Neural progenitor cell (in vitro differentiated cells): ENCODE results near the gene SIPA1L3. TPM values are rescaled to one million over a fixed set of nuclear protein-coding genes. Genes with fewer than 3 reads are reported as not detected.

Experiments used
- DNase-seq: peaks from one replicate; pipeline ENCODE4 v3.0.0-alpha.2; 2016; ENCODE audit warnings: low spot score
- H2AFZ ChIP-seq: fragments of 200-600 bp; sonication (generic); replicated peaks from 2 replicates; pipeline ENCODE4 v1.6.1; 2016; ENCODE audit warnings: antibody characterized with exemption
- H3F3A ChIP-seq: fragments of 200-600 bp; sonication (generic); 2 replicates; pipeline ENCODE4 v1.6.1; 2016; ENCODE audit warnings: antibody characterized with exemption, low read depth
- H3K27ac ChIP-seq: fragments of 200-600 bp; sonication (generic); 2 replicates; pipeline ENCODE4 v1.5.1; 2016; ENCODE audit warnings: mild to moderate bottlenecking
- H3K27me3 ChIP-seq: fragments of 200-600 bp; sonication (generic); 2 replicates; pipeline ENCODE4 v1.6.1; 2016; ENCODE audit warnings: mild to moderate bottlenecking, moderate library complexity
- H3K36me3 ChIP-seq: fragments of 200-600 bp; sonication (generic); 2 replicates; pipeline ENCODE4 v1.5.1; 2016
- H3K4me1 ChIP-seq: fragments of 200-600 bp; sonication (generic); 2 replicates; pipeline ENCODE4 v1.6.1; 2016; ENCODE audit warnings: mixed run types
- H3K4me2 ChIP-seq: fragments of 200-600 bp; sonication (generic); 2 replicates; pipeline ENCODE4 v1.6.1; 2016
- H3K4me3 ChIP-seq: fragments of 200-600 bp; sonication (generic); 2 replicates; pipeline ENCODE4 v1.5.1; 2016
- H3K79me2 ChIP-seq: fragments of 200-600 bp; sonication (generic); 2 replicates; pipeline ENCODE4 v1.6.1; 2016; ENCODE audit warnings: low read depth
- H3K9ac ChIP-seq: fragments of 200-600 bp; sonication (generic); 2 replicates; pipeline ENCODE4 v1.6.1; 2016
- H3K9me3 ChIP-seq: fragments of 200-600 bp; sonication (generic); 2 replicates; pipeline ENCODE4 v1.5.1; 2016; ENCODE audit warnings: low read depth
- H4K20me1 ChIP-seq: fragments of 200-600 bp; sonication (generic); 2 replicates; pipeline ENCODE4 v1.6.1; 2016; ENCODE audit warnings: low read depth
- H3K27ac Mint-ChIP-seq: 3 replicates; pipeline ENCODE4 v1.8.0; 2021; ENCODE audit warnings: mixed read lengths
- H3K27me3 Mint-ChIP-seq: 2 replicates; pipeline ENCODE4 v1.8.0; 2022; ENCODE audit warnings: low read depth, mild to moderate bottlenecking, inconsistent platforms, moderate library complexity, mixed read lengths; ENCODE audit not compliant: insufficient read depth
- H3K36me3 Mint-ChIP-seq: 3 replicates; pipeline ENCODE4 v1.8.0; 2021; ENCODE audit warnings: mixed read lengths
- H3K4me1 Mint-ChIP-seq: 3 replicates; pipeline ENCODE4 v1.8.0; 2021; ENCODE audit warnings: mixed read lengths
- H3K4me3 Mint-ChIP-seq: 3 replicates; pipeline ENCODE4 v1.8.0; 2021; ENCODE audit warnings: mild to moderate bottlenecking, moderate library complexity, mixed read lengths
- H3K9me3 Mint-ChIP-seq: 3 replicates; pipeline ENCODE4 v1.8.0; 2020; ENCODE audit warnings: mixed read lengths
- CTCF ChIP-seq: fragments of 200-600 bp; sonication (generic); IDR thresholded peaks from 2 replicates; pipeline ENCODE4 v1.5.1; 2017; ENCODE audit warnings: antibody characterized with exemption, mild to moderate bottlenecking
- EZH2 ChIP-seq: fragments of 200-600 bp; sonication (generic); IDR thresholded peaks from 2 replicates; pipeline ENCODE4 v1.6.1; 2017; ENCODE audit warnings: antibody characterized with exemption, mild to moderate bottlenecking, moderate library complexity
- EZH2phosphoT487 ChIP-seq: fragments of 200-600 bp; sonication (generic); IDR thresholded peaks from 2 replicates; pipeline ENCODE4 v1.6.1; 2017; ENCODE audit warnings: antibody characterized with exemption
- total RNA-seq: library from RNA; depleted of rRNA; stranded (reverse); fragments of >200 nt; gene quantifications from 2 replicates; pipeline ENCODE4 v1.2.3, GENCODE V29; 2015; ENCODE audit warnings: low replicate concordance

SIPA1L3 gene
- total RNA-seq, 1 donor from 2014 or later, result 19.2 TPM

- Mint-ChIP-seq H3K36me3 (peaks cover 26% of the 10 kb centered on the region), H3K9me3 (peaks cover 18% of the 10 kb centered on the region), H3K27me3 (no peaks in the 10 kb centered on the region), H3K4me3 (no peak overlapping the region), H3K27ac (no peak overlapping the region), H3K4me1 (no peaks in the 10 kb centered on the region)
- Histone ChIP-seq H3K4me1 (no peaks in the 10 kb centered on the region), H3K4me2 (no peak overlapping the region), H3K9ac (no peak overlapping the region), H3F3A (no peaks in the 10 kb centered on the region), H3K36me3 (no peaks in the 10 kb centered on the region), H2AFZ (no peak overlapping the region), H3K79me2 (no peaks in the 10 kb centered on the region), H3K27ac (no peak overlapping the region), H4K20me1 (no peaks in the 10 kb centered on the region), H3K9me3 (no peaks in the 10 kb centered on the region), H3K4me3 (no peak overlapping the region), H3K27me3 (no peaks in the 10 kb centered on the region)
- TF ChIP-seq CTCF, result no peak
- no peak for TF ChIP-seq EZH2phosphoT487
- no peak for TF ChIP-seq EZH2
- DNase-seq, result no peak
Measured at GRCh38 chr19:38125238-38125637, 218.2 kb downstream of the SIPA1L3 start.

DNA sequence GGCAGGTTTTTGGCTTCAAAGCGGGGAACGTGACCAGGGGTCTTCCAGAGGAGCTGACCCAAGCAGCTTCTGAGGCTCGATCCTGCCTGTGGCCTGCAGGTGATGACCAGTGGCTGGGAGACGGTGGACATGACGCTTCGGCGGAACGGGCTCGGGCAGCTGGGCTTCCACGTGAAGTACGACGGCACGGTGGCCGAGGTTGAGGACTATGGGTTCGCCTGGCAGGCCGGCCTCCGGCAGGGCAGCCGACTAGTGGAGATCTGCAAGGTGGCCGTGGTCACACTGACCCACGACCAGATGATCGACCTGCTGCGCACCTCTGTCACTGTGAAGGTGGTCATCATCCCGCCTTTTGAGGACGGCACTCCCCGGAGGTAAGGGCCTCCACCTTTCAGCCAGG is 223.4 kb downstream of the SIPA1L3 start:
- H3K27ac ChIP-seq, result no peak overlapping the region
- peaks cover 3% of the 10 kb centered on the region for H3K9me3 Mint-ChIP-seq
- no peak for DNase-seq
- H4K20me1 ChIP-seq, result no peaks in the 10 kb centered on the region
- H3K79me2 ChIP-seq, result no peaks in the 10 kb centered on the region
- H3K4me1 Mint-ChIP-seq, result peaks cover 4% of the 10 kb centered on the region
- H3K4me2 ChIP-seq, result no peak overlapping the region
- H3F3A ChIP-seq, result no peaks in the 10 kb centered on the region
- no peak for TF ChIP-seq EZH2
- no peak for TF ChIP-seq CTCF
- no peak for TF ChIP-seq EZH2phosphoT487
- no peak overlapping the region for H3K4me3 Mint-ChIP-seq
- no peaks in the 10 kb centered on the region for H3K4me1 ChIP-seq
- no peak overlapping the region for H2AFZ ChIP-seq
- peaks cover 2% of the 10 kb centered on the region for H3K27me3 Mint-ChIP-seq
- H3K27ac Mint-ChIP-seq, result no peak overlapping the region
- H3K36me3 Mint-ChIP-seq, result peaks cover 15% of the 10 kb centered on the region
- H3K9ac ChIP-seq, result no peak overlapping the region
- H3K36me3 ChIP-seq, result no peaks in the 10 kb centered on the region
- H3K9me3 ChIP-seq, result no peaks in the 10 kb centered on the region
- H3K27me3 ChIP-seq, result no peaks in the 10 kb centered on the region
- no peak overlapping the region for H3K4me3 ChIP-seq

DNA sequence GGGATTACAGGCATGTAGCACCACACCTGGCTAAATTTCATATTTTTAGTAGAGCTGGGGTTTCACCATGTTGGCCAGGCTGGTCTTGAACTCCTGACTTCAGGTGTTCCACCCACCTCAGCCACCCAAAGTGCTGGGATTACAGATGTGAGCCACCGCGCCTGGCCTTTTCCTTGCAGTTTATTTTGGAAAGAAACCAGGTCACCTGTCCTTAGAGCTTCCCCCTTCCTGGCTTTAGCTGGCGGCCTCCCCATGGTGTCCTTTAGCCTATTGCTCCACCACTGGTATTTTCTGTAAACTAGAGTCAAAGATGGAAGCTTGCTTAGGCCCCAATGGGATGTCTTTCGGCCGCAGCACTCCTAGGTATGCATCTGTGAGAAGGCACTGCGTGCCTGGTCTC is 225.8 kb downstream of the SIPA1L3 start:
- Mint-ChIP-seq H3K27ac (no peak overlapping the region), H3K27me3 (peaks cover 2% of the 10 kb centered on the region), H3K4me3 (no peak overlapping the region), H3K9me3 (no peaks in the 10 kb centered on the region), H3K4me1 (peaks cover 4% of the 10 kb centered on the region), H3K36me3 (peaks cover 12% of the 10 kb centered on the region)
- H3K4me3 ChIP-seq, result no peak overlapping the region
- H3K9me3 ChIP-seq, result no peaks in the 10 kb centered on the region
- TF ChIP-seq CTCF (no peak), EZH2phosphoT487 (no peak), EZH2 (no peak)
- no peak overlapping the region for H3K9ac ChIP-seq
- no peak overlapping the region for H3K27ac ChIP-seq
- H3K79me2 ChIP-seq, result no peaks in the 10 kb centered on the region
- H4K20me1 ChIP-seq, result no peaks in the 10 kb centered on the region
- no peaks in the 10 kb centered on the region for H3F3A ChIP-seq
- H3K4me1 ChIP-seq, result no peaks in the 10 kb centered on the region
- H3K27me3 ChIP-seq, result no peaks in the 10 kb centered on the region
- no peak overlapping the region for H3K4me2 ChIP-seq
- no peaks in the 10 kb centered on the region for H3K36me3 ChIP-seq
- H2AFZ ChIP-seq, result no peak overlapping the region
- DNase-seq, result no peak

DNA sequence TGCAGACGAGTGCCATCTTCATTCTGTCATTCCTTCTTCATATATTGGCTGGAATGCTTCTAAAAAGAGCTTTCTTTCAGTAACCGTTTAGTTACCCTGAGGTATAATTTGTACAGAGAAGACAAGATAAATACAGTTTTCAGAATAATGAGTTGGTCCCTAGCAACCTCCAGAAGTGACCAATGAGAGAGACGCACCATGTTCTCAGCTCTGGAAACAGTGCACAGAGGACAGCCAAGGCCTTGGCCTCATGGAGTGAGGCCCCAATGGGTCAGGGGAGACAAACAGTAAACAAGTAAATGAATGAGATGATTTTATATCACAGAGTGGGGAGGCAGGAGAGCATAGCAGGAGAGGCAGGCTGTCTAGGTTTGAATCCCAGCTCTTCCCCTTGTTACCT is 226.3 kb downstream of the SIPA1L3 start:
- H3K4me1 Mint-ChIP-seq, result peaks cover 4% of the 10 kb centered on the region
- Histone ChIP-seq H3K4me3 (no peak overlapping the region), H3F3A (no peaks in the 10 kb centered on the region), H3K36me3 (no peaks in the 10 kb centered on the region), H3K4me1 (no peaks in the 10 kb centered on the region), H3K9me3 (no peaks in the 10 kb centered on the region), H3K79me2 (no peaks in the 10 kb centered on the region), H3K27ac (no peak overlapping the region), H3K9ac (no peak overlapping the region), H3K27me3 (no peaks in the 10 kb centered on the region), H4K20me1 (no peaks in the 10 kb centered on the region), H3K4me2 (no peak overlapping the region), H2AFZ (no peak overlapping the region)
- DNase-seq, result no peak
- H3K9me3 Mint-ChIP-seq, result no peaks in the 10 kb centered on the region
- peaks cover 14% of the 10 kb centered on the region for H3K36me3 Mint-ChIP-seq
- H3K27ac Mint-ChIP-seq, result no peak overlapping the region
- peak overlapping the region; percentile 17 for H3K4me3 Mint-ChIP-seq
- TF ChIP-seq CTCF (no peak), EZH2 (no peak), EZH2phosphoT487 (no peak)
- peaks cover 2% of the 10 kb centered on the region for H3K27me3 Mint-ChIP-seq
